NOMO-1 (cell line): ENCODE measurements around the gene NME9.
"Not testable (repeated sequence)": the region's sequence is repeated elsewhere in the genome, so short reads cannot be mapped to it uniquely, and the experiment has no call there.

Source experiments
- DNase-seq, 2 experiments: peaks; one replicate each; lab custom pipeline; 2025; ENCODE audit not compliant: unreplicated experiment in 2 of 2; lab: John Stamatoyannopoulos, UW

The NME9 gene

GRCh38 chr3:138329127-138329983 lies at the start of gene NME9:
NME9 (minus strand) TSS chr3:138329851; CDS start chr3:138329335, 516 bp downstream.
- peak; percentile 72 to 81 for DNase-seq

DNA sequence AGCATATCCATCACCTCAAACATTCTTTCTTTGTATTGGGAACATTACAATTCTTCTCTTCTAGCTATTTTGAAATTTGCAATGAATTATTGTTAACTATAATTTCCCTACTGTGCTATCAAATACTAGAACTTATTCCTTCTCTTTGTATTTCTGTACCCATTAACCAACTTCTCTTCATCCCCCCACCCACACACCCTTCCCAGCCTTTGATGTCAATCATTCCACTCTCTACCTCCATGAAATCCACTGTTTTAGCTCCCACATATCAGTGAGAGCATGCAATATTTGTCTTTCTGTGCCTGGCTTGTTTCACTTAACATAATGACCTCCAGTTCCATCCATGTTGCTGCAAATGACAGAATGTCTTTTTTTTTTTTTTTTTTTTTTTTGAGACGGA lies 49.3 kb upstream of the NME9 start:
- DNase-seq = no peak

DNA sequence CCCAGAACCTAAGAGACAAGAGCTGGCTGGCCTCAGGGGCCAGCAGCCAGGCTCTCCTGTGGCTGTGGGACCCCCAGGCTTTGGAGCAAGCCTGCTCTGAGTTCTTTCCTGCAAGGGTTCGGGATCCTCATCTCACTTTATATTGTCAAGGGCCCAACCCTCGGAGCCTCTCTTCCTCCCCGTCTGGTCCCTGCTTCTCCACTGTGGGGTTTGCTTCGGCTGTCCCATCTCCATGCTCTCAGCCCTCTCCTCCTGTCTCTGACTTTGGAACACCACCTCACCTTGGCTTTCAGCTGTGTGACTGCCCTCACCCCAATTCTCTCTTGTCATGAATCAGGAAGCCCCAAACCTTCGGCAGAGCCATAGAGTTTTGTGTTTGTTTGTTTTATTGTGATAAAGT lies 48.7 kb upstream of the NME9 start:
- DNase-seq = no peak

DNA sequence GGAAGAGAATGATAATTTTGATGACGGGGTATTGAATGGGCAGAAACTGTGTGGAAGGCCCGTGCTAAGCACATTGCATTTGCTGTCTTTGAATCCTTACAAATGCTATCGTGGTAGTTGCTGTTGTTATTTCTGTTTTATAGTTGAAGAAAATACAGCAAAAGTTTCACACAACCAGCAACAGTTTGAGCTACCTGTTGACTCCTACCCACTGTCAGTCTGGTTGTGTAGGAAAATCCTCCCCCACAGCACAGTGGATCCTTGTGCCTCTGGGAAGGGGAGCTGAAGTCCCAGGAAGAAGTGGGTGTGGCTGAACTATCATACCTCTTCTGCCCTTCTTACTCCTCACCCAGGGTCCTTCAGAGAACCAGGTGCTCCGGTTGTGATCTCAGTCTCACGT lies 48.2 kb upstream of the NME9 start:
- DNase-seq = no peak

DNA sequence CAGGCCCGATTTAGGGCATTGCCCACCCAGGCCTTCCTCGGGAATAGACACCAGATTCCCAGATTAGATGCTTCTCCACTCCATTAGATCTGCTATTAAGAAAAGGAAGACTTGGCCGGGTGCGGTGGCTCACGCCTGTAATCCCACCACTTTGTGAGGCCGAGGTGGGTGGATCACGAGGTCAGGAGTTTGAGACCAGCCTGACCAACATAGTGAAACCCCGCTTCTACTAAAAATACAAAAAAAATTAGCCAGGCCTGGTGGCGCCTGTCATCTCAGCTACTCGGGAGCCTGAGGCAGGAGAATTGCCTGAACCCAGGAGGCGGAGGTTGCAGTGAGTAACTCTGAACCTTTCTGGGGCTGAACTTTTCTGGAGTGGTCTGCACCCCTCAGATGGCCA lies 47.6 kb upstream of the NME9 start:
- not testable (repeated sequence) for DNase-seq

DNA sequence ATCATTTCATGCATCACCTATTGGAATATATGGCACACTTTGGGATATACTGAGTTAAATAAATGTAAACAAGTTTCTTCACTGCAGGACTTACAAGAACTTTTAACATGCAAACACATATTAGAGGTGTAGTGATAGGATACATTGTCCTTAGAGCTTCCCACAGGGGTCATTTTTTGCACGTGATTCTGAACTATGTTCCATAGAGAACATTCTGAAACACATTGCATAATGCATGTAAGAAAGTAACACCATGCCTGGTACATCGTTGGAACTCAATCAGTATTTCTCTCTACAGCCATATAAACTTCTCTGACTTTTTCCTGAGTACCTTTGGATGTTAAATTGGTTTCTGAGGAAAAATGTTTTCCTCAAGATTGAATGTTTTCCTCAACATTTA lies 47.0 kb upstream of the NME9 start:
- DNase-seq = no peak

GRCh38 chr3:138375447-138375846 lies 45.8 kb upstream of the NME9 start:
- no peak for DNase-seq

- no peak for DNase-seq
These were observed 45.0 kb upstream of the NME9 start for GRCh38 chr3:138374573-138375134.

- DNase-seq = no peak
These were observed 44.1 kb upstream of the NME9 start for GRCh38 chr3:138373736-138374094.

GRCh38 chr3:138373087-138373735 lies 43.6 kb upstream of the NME9 start:
- DNase-seq = no peak

DNA sequence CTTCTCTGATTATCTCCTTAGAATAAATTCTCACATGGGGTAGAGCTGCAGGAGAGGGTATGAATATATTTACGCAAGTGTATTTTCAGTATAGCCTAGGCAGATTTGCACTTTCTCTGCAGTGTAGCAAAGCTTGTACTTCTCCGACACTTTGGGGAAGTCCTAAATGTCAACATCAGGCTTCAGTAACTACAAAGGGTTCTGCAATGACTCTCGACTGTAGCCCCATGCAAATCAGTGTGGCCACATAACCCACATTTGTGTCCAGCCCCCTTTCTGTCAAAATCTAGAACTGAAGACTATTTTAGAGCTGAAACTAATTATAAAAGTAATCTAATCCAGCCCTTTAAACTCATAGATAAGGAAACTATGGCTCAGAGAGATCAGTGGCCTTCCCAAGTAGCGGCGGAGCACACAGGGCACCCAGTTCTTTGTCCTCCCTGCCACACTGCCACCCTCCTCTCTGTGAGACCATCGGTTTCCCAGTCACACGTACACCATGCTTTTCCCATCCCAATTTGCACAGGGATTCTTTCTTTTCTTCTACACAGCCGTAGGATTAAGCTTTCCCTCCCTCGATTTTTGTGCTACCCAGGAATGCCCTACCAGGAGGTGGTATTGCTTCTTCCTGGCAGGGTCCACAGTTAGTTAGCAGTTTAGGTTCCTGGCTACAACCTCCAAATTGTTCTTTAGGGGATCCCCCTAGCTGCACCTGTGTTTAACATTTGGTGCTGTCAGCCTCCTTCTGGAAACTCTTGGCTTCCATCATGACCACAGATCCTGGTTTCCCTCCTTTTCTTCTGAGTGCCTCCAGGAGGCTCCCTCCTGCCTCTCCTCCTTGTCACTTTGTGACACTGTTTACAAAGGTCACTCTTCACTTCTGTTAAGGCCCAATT lies 41.7 kb upstream of the NME9 start:
- DNase-seq = peak; percentile 78 to 94

DNA sequence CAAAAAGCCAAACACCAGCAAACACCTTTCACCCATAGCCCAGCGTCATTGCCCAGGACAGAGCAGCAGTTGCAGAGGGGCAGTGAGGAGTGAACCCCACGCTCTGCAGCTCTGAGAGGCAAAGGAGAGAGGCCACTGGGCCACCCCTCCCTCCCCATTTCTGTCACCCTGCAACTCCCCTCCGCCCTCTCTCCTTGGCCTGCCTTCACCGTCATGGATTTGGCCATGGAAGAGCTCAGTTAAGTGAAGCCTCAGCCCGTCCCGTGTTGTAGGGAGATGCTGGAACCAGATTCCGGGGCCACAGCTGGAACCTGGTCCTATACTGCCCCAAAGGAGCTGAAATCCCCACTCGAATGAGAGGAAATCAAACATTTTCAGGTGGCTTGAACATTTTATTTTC lies 40.7 kb upstream of the NME9 start:
- no peak for DNase-seq

GRCh38 chr3:138369151-138369900 lies 39.7 kb upstream of the NME9 start:
- no peak for DNase-seq

GRCh38 chr3:138367911-138368310 lies 38.3 kb upstream of the NME9 start:
- DNase-seq = peak; percentile 32 to 34

GRCh38 chr3:138367326-138367850 lies 37.7 kb upstream of the NME9 start:
- DNase-seq = no peak

DNA sequence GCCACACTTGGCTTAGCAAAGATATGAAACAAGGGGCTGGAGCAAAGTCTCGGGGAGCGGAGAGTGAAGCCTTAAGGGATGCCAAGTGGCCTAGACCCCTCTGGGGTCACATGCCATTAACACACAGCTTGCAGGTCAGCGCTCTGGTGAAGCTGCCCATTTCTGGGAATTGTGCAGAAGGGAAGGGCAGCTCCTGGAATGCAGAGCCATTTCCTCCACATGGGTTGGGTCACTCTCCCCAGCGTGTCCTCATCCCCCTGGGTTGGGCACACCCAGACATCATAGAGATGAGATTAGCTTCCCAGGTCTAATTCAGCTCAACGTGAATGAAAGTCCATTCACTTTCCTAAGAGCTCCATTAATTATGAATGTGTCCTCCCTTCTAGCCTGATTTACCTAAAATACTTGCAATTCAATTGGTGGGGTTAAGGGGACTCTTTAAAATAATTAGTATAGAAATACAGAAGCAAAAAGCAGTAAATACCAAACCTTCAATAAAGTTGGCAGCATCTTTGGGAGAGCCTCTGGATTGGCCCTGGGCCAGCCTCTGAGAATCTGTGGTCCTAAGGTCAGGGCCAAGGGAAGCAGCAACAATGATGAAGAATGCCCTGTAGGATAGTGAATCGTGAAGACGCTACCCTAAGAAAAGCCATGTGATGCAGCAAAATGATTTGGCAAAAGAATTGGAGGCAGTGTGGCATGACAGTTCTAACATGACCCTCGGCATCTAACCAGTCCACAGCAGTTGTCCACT lies 36.5 kb upstream of the NME9 start:
- no peak for DNase-seq

GRCh38 chr3:138365253-138365555 lies 35.6 kb upstream of the NME9 start:
- no peak for DNase-seq

GRCh38 chr3:138364356-138365252 lies 35.0 kb upstream of the NME9 start:
- DNase-seq = no peak

GRCh38 chr3:138363322-138363721 lies 33.7 kb upstream of the NME9 start:
- DNase-seq = no peak
